OCI-LY3 (cell line): ENCODE data around the gene SLN.

Experiments used
- H2AFZ ChIP-seq: fragments of 200-600, 300-600 bp; shearing (Covaris generic); 2 replicates; pipeline ENCODE4 v1.6.0; 2014; ENCODE audit warnings: antibody characterized with exemption, low read depth, low read length
- H3K27ac ChIP-seq: fragments of 200-600, 300-600 bp; sonication (generic); 2 replicates; pipeline ENCODE4 v1.5.1; 2014; ENCODE audit warnings: mild to moderate bottlenecking, low read length, moderate library complexity, mixed read lengths
- H3K27me3 ChIP-seq: fragments of 200-600, 300-600 bp; sonication (generic); 2 replicates; pipeline ENCODE4 v1.6.1; 2014; ENCODE audit warnings: low read depth, low read length, mixed read lengths
- H3K36me3 ChIP-seq: fragments of 200-600, 300-600 bp; sonication (generic); replicated peaks from 2 replicates; pipeline ENCODE3; 2014; ENCODE audit warnings: low read depth, low read length, mixed read lengths
- H3K4me1 ChIP-seq: fragments of 300-600, 200-600 bp; sonication (generic); 2 replicates; pipeline ENCODE4 v1.6.1; 2014; ENCODE audit warnings: low read length, mixed read lengths
- H3K4me2 ChIP-seq: fragments of 200-600, 300-600 bp; sonication (generic); 2 replicates; pipeline ENCODE4 v1.6.1; 2014; ENCODE audit warnings: low read length, mixed read lengths
- H3K4me3 ChIP-seq: fragments of 300-600, 200-600 bp; sonication (generic); 2 replicates; pipeline ENCODE4 v1.5.1; 2014; ENCODE audit warnings: antibody characterized with exemption, mild to moderate bottlenecking, low read length, moderate library complexity
- H3K79me2 ChIP-seq: fragments of 300-600, 200-600 bp; shearing (Covaris generic); 2 replicates; pipeline ENCODE4 v1.6.1; 2014; ENCODE audit warnings: mild to moderate bottlenecking, low read length, mixed read lengths
- H3K9ac ChIP-seq: fragments of 300-600, 200-600 bp; shearing (Covaris generic); 2 replicates; pipeline ENCODE4 v1.6.0; 2014; ENCODE audit warnings: mild to moderate bottlenecking, low read length, moderate library complexity
- H3K9me3 ChIP-seq: fragments of 200-600, 300-600 bp; shearing (Covaris generic); 2 replicates; pipeline ENCODE4 v1.6.1; 2014; ENCODE audit warnings: low read length, mixed read lengths; ENCODE audit not compliant: insufficient read depth
- H4K20me1 ChIP-seq: fragments of 200-600, 300-600 bp; sonication (generic); 2 replicates; pipeline ENCODE4 v1.6.1; 2016; ENCODE audit warnings: low read length, mixed read lengths; ENCODE audit not compliant: insufficient read depth
- CTCF ChIP-seq: fragments of 200-600, 300-600 bp; sonication (generic); IDR thresholded peaks from 2 replicates; pipeline ENCODE4 v1.5.1; 2014; ENCODE audit warnings: antibody characterized with exemption, low read length, low read depth
- EZH2phosphoT487 ChIP-seq: fragments of 200-600 bp; shearing (Covaris generic); IDR thresholded peaks from 2 replicates; pipeline ENCODE4 v1.6.1; 2018; ENCODE audit warnings: antibody characterized with exemption, mixed run types, low read depth

The SLN gene

DNA sequence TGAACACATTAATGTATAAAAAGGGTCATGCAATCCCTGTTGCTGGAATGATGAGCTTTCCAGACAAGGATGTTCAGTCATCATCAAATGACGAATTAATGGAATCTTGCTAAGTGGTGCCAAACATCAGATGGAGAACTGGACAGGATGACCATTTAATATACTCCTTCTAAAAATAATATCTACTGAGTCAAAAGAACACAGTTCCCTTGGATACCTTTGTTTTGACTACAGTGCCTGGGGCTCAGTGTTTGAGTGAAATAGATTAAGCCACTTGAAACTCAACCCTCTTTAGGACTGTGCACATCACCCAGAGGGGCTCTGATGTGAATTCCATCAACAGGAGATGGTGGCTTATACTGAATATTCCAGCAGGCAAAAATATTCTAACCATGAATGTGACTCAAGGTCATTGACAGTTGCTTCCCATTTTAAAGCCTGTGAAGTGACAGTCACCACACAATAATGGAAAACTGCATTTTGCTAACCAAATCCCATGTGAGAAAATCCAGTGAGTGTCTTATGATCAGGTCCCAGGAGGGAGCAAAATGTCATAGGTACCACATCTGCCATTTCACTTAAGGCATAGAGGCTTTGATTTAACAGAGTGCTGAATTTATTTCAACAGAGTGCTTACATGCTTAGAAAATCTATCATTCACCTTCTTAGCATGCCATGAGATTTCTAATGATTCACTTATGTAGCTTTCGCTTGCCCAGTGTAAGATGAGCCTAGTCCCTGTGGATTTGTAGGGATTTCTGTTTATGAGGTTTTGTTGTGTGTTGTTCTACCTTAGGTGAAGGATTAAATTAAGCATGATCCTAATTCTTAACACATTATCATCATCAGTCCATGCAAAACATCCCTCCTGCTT is 41.3 kb upstream of the SLN start:
- Histone ChIP-seq H3K36me3 (no peaks in the 10 kb centered on the region), H3K27ac (no peak overlapping the region), H4K20me1 (no peaks in the 10 kb centered on the region), H2AFZ (no peak overlapping the region), H3K4me3 (no peak overlapping the region), H3K9me3 (no peaks in the 10 kb centered on the region), H3K9ac (no peak overlapping the region), H3K4me1 (no peaks in the 10 kb centered on the region), H3K27me3 (no peaks in the 10 kb centered on the region), H3K79me2 (no peaks in the 10 kb centered on the region), H3K4me2 (no peak overlapping the region)
- TF ChIP-seq EZH2phosphoT487 (no peak), CTCF (no peak)

DNA sequence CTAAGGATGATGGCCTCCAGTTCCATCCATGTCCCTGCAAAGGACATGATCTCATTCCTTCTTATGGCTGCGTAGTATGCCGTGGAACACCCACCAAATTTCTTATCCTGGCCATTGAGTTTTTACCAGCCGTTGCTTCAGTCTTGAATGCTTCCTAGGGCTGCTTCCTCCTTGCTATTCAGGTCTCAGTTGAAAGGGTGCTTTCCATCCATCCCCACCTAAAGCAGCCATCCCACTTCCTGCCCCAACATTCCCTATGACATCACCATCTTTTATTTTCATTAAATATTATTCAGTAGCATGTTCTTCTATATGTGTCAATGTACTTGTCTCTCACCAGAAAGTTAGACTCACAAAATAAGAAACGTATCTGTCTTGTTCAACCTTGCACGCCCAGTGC is 40.7 kb upstream of the SLN start:
- no peaks in the 10 kb centered on the region for H3K9me3 ChIP-seq
- H3K27ac ChIP-seq, result no peak overlapping the region
- no peak overlapping the region for H3K4me2 ChIP-seq
- H3K27me3 ChIP-seq, result no peaks in the 10 kb centered on the region
- no peaks in the 10 kb centered on the region for H4K20me1 ChIP-seq
- TF ChIP-seq CTCF (no peak), EZH2phosphoT487 (no peak)
- H3K9ac ChIP-seq, result no peak overlapping the region
- no peaks in the 10 kb centered on the region for H3K36me3 ChIP-seq
- no peak overlapping the region for H3K4me3 ChIP-seq
- no peak overlapping the region for H2AFZ ChIP-seq
- H3K4me1 ChIP-seq, result no peaks in the 10 kb centered on the region
- no peaks in the 10 kb centered on the region for H3K79me2 ChIP-seq

DNA sequence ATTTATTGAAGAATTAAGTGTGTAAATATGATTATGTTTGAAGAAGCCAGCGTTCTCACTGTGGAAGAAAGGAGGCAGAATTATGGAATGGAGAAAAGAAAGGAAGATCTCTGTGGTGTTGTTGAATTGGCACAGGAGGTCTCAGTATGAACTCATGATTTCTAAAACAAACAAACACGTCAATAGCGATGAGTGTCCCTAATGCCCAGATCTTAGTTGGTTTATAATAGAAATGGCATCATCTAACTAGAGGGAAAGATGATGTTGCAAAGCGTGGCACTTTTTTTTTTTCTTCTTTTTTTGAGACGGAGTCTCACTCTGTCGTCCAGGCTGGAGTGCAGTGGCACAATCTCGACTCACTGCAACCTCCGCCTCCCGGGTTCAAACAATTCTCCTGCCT is 39.2 kb upstream of the SLN start:
- no peaks in the 10 kb centered on the region for H3K4me1 ChIP-seq
- H3K4me2 ChIP-seq, result no peak overlapping the region

More for the DNA sequence above, 39.2 kb upstream of the SLN start:
- TF ChIP-seq CTCF (no peak), EZH2phosphoT487 (no peak)
- H3K36me3 ChIP-seq, result no peaks in the 10 kb centered on the region
- H3K79me2 ChIP-seq, result no peaks in the 10 kb centered on the region
- no peaks in the 10 kb centered on the region for H3K27me3 ChIP-seq
- H4K20me1 ChIP-seq, result no peaks in the 10 kb centered on the region
- no peak overlapping the region for H3K9ac ChIP-seq
- H2AFZ ChIP-seq, result no peak overlapping the region
- no peak overlapping the region for H3K4me3 ChIP-seq
- no peak overlapping the region for H3K27ac ChIP-seq
- H3K9me3 ChIP-seq, result no peaks in the 10 kb centered on the region
